HUES6 (cell line): ENCODE results near the gene TIMM9.
"Not testable (repeated sequence)": the region's sequence is repeated elsewhere in the genome, so short reads cannot be mapped to it uniquely, and the experiment has no call there.

Source experiments
- H3K27ac ChIP-seq: 2 replicates; pipeline ENCODE4 v1.7.0; 2013; ENCODE audit warnings: low read depth, mild to moderate bottlenecking, low read length, inconsistent platforms
- H3K27me3 ChIP-seq: 2 replicates; pipeline ENCODE4 v1.6.1; 2013; ENCODE audit warnings: low read length; ENCODE audit not compliant: control insufficient read depth, insufficient read depth
- H3K36me3 ChIP-seq: 2 replicates; pipeline ENCODE4 v1.6.1; 2013; ENCODE audit warnings: low read length; ENCODE audit not compliant: control insufficient read depth, insufficient read depth
- H3K4me1 ChIP-seq: 2 replicates; pipeline ENCODE4 v1.6.1; 2013; ENCODE audit warnings: low read length; ENCODE audit not compliant: control insufficient read depth, insufficient read depth
- H3K4me3 ChIP-seq: 2 replicates; pipeline ENCODE4 v1.5.1; 2013; ENCODE audit warnings: low read depth, low read length
- H3K9ac ChIP-seq: one replicate; pipeline ENCODE4 v1.6.1; 2013; ENCODE audit warnings: mild to moderate bottlenecking, low read length
- H3K9me3 ChIP-seq: 2 replicates; pipeline ENCODE4 v1.6.1; 2013; ENCODE audit warnings: low read depth, low read length; ENCODE audit not compliant: control insufficient read depth, insufficient read depth

TIMM9 gene

DNA sequence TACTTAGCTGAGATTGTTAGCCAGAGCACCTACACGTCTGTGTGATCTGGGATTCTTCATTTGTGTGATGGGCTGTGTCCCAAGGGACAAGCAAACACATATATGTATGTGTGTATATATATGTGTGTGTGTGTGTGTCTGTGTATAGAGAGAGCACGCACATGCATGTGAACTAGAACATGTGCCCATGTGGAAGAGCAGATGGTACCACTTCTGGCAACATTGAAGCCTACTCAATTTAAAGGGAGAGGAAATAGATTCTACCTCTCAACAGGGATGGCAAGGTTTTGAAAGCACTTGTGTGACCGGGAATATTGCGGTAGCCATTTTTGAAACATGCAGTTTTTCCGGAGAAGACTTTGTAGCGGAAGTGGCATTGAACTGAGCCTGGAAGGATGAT is 30.2 kb downstream of the TIMM9 start:
- H3K4me3 ChIP-seq = no peak overlapping the region

DNA sequence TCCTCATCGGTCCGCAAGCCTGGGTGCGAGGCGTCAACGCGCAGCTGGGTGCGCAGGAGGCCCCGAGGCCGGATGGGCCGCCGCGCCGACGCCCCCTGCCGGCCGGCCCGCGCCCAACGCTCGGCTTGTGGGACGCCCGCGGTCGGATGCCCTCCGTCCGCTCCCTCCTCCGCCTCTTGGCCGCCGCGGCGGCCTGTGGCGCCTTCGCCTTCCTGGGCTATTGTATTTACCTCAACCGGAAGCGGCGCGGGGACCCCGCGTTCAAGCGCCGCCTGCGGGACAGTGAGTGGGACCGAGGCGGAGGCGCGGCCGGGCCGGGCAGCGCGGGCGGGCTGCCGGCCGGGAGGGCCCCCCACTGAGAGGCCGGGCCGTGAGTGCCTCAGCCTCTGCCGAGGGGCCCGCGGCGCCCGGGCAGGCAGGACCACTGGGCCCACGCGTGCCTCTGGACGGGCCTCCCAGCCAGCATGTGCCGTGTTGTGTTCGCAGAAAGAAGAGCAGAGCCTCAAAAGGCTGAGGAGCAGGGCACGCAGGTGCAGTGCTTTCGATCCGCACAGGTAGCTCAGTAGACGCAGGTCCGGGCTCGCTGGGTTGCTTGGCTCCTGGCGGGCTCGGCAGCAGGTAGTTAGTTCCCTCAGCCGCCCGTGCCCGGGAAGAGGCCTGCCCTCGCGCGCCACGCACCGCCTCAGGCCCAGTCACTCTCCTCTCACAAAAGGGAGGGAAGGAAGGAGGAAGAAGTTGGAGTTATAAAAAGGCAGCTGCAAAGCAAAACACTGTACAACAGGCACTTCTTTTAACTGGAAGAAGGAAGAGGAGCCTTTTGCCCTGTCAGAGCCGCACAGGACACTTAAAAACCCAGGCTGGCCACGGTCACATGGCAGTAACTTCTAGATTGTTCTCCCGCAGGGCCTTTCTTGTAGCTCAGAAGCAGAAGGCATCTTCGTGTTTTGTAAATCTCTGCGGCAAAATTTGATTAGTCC is 31.2 kb downstream of the TIMM9 start, which contains the start of gene TOMM20L:
Gene TOMM20L (plus strand): TSS at position 119 of the 977 bp plus-strand sequence. CDS start 28 bp downstream, at position 147.
- no peak within 1 kb of the TSS for H3K27ac ChIP-seq
- no peaks in the 10 kb centered on the region for H3K9me3 ChIP-seq
- H3K9ac ChIP-seq = peak within 1 kb of the TSS; percentile 89
- no peaks in the 10 kb centered on the region for H3K36me3 ChIP-seq
- H3K27me3 ChIP-seq = peaks cover 19% of the 10 kb centered on the region
- peak within 1 kb of the TSS; percentile 64 for H3K4me3 ChIP-seq
- H3K4me1 ChIP-seq = peaks cover 10% of the 10 kb centered on the region; the same call in 1 of the 2 replicates

More for the DNA sequence above, 30.2 kb downstream of the TIMM9 start:
- peaks cover 10% of the 10 kb centered on the region; the same call in 1 of the 2 replicates for H3K4me1 ChIP-seq
- no peak overlapping the region for H3K9ac ChIP-seq
- H3K27ac ChIP-seq = no peak overlapping the region
- peaks cover 19% of the 10 kb centered on the region for H3K27me3 ChIP-seq
- no peaks in the 10 kb centered on the region for H3K36me3 ChIP-seq
- H3K9me3 ChIP-seq = no peaks in the 10 kb centered on the region

DNA sequence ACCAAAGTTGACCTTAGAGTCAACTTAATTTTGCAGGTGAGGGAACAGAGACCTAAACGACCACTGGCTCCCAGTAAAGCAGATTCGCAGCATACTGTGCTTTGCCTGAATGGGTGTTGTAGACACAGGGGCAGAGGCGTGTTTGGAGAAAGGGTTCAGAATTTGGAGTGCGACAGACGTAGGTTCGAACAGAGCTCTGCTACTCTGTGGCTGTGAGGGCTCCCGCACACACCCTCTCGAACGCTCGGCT is 31.8 kb downstream of the TIMM9 start:
- peak overlapping the region; percentile 64 for H3K4me3 ChIP-seq
- peaks cover 10% of the 10 kb centered on the region; the same call in 1 of the 2 replicates for H3K4me1 ChIP-seq
- H3K36me3 ChIP-seq = no peaks in the 10 kb centered on the region
- H3K27me3 ChIP-seq = peaks cover 19% of the 10 kb centered on the region
- no peak overlapping the region for H3K27ac ChIP-seq
- peak overlapping the region; percentile 89 for H3K9ac ChIP-seq
- H3K9me3 ChIP-seq = no peaks in the 10 kb centered on the region

DNA sequence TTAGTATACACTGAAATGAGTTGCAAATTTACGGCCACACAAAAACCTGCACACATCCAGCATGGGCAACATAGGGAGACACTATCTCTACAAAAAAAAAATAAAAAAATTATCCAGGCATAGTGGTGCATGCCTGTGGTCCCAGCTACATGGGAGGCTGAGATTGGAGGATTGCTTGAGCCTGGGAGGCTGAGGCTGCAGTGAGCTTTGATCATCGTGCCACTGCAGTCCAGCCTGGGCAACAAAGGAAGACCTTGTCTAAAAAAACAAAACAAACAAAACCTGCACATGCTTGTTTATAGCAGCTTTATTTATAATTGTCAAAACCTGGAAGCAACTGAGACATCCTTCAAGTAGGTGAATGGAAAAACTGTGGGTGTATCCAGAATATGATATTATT is 36.5 kb downstream of the TIMM9 start:
- Histone ChIP-seq H3K9me3 (no peaks in the 10 kb centered on the region), H3K4me1 (0 out of 2 replicates have a peak, but pooled peaks cover 4% of the 10 kb centered on the region), H3K4me3 (no peak overlapping the region), H3K9ac (no peak overlapping the region), H3K36me3 (no peaks in the 10 kb centered on the region), H3K27me3 (peaks cover 10% of the 10 kb centered on the region), H3K27ac (no peak overlapping the region)

DNA sequence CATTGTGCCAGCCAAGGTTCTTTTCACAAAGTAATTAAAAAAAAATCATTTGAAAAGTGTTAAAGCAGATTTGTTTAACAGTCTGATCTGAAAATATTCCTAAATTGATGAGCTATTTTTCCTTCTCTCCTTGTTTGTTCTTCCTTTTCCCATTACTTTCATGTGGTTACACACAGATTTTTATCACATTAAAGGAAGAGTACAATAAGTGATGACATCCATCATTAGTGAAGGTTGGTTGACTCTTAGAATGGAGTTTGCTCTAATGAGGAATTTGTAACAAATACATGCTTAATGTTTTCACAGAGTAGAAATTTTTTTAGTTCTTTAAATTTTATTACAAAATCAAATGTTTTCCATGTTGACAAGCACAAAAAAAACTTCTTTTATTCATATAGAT is 50.5 kb downstream of the TIMM9 start:
- Histone ChIP-seq H3K9me3 (no peaks in the 10 kb centered on the region), H3K4me3 (no peak overlapping the region), H3K4me1 (no peaks in the 10 kb centered on the region), H3K27ac (no peak overlapping the region), H3K36me3 (peaks cover 19% of the 10 kb centered on the region), H3K9ac (no peak overlapping the region), H3K27me3 (no peaks in the 10 kb centered on the region)

DNA sequence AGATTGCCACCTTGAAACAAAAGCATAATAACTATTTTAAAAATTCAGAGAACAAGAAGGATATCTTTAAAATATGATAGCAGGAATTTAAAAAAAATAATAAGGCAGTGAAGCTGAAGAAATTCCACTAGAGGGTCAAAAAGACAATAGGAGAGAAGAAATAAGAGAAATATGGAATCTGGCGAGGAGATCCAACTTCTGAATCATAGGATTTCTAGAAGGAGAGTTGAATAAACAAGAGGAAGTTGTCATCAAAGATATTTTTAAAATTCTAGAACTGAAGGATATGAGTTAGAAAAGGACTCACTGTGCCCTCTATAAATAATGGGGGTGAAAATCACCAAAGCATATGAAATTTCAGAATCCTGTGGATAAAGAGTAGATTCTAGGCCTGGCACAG is 58.4 kb downstream of the TIMM9 start:
- H3K4me3 ChIP-seq = no peak overlapping the region
- H3K36me3 ChIP-seq = peaks cover 60% of the 10 kb centered on the region

DNA sequence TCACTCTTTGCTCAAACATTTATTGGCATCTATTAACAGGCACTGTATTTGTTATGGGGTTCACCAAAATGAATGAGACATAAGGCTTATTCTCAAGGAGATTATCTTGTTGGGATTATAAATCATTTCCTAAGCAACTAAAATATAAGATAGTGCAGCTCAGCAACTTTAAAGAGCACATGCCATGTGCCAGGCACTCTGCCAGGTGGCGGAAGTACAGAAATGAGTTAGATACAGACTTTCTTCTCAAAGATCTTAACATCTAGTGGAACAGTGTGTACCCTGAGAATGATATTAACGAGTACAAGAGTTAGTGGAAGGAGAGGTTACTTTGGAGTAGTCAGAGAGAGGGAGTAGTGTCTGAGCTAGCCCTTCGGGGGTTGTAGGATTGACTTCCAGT is 60.0 kb downstream of the TIMM9 start:
- Histone ChIP-seq H3K4me1 (no peaks in the 10 kb centered on the region), H3K9ac (no peak overlapping the region), H3K36me3 (peaks cover 62% of the 10 kb centered on the region), H3K9me3 (no peaks in the 10 kb centered on the region), H3K27me3 (no peaks in the 10 kb centered on the region), H3K4me3 (no peak overlapping the region), H3K27ac (no peak overlapping the region)

More for the DNA sequence above, 58.4 kb downstream of the TIMM9 start:
- H3K9me3 ChIP-seq = no peaks in the 10 kb centered on the region
- no peak overlapping the region for H3K27ac ChIP-seq
- H3K27me3 ChIP-seq = no peaks in the 10 kb centered on the region
- H3K9ac ChIP-seq = no peak overlapping the region
- H3K4me1 ChIP-seq = no peaks in the 10 kb centered on the region

DNA sequence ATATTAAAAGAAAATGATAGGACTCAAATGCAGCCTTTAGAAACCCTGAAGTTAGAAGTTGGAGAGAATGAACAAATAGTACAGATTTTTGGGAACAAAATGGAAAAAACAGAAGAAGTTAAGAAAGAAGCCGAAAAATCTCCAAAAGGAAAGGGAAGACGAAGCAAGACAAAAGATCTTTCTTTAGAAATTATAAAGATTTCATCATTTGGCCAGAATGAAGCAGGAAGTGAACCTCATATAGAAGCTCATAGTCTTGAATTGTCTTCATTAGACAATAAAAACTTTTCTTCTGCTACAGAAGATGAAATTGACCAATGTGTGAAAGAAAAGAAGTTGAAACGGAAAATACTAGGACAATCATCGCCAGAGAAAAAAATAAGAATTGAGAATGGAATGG is 63.0 kb downstream of the TIMM9 start:
- H3K4me1 ChIP-seq = no peaks in the 10 kb centered on the region
- H3K9me3 ChIP-seq = no peaks in the 10 kb centered on the region
- no peaks in the 10 kb centered on the region for H3K27me3 ChIP-seq
- H3K9ac ChIP-seq = no peak overlapping the region
- H3K36me3 ChIP-seq = peaks cover 66% of the 10 kb centered on the region
- H3K27ac ChIP-seq = no peak overlapping the region
- H3K4me3 ChIP-seq = no peak overlapping the region

DNA sequence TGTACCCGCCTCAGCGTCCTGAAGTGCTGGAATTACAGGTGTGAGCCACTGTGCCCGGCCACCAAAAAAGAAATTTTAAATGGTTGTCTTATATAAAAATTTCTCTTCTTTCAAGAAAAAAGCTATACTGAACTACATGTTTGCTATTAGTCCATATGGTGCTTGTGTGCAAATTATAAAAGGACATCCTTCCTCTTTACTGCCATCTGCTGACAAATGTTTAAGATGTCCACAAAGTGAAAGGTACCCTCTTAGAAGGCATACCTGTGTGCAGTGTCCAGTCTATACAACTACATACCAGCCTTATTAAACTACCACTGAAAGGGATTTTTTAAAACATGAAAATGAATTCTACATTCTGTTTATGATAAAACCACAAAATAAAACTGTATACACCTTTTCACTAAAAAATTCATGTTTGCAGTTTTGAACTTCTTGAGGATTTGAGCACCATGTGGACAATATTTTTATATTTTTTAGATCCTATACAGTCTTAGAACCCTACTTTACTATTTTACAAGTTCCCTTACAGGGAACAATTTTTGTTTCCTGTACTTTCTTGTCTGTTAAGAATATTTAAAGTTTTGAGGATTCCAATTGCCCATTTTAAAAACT is 64.4 kb downstream of the TIMM9 start:
- Histone ChIP-seq H3K36me3 (peaks cover 64% of the 10 kb centered on the region), H3K9me3 (no peaks in the 10 kb centered on the region), H3K27me3 (no peaks in the 10 kb centered on the region), H3K4me3 (no peak overlapping the region), H3K27ac (no peak overlapping the region), H3K9ac (no peak overlapping the region), H3K4me1 (no peaks in the 10 kb centered on the region)

DNA sequence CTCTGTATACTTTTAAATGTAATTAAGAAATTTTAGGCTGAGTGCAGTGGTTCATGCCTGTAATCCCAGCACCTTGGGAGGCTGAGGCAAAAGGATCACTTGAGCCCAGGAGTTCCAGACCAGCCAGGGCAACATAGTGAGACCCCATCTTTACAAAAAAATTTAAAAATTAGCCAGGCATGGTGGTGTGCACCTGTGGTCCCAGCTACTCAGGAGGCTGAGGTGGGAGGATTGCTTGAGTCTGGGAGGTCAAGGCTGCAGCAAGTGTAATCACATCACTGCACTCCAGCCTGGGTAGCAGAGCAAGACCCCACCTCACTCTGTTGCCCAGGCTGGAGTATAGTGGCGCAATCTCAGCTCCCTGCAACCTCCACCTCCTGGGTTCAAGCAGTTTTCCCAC is 65.1 kb downstream of the TIMM9 start:
- H3K27ac ChIP-seq, H3K27me3 ChIP-seq, H3K9me3 ChIP-seq, H3K4me3 ChIP-seq, H3K9ac ChIP-seq, H3K4me1 ChIP-seq: not testable (repeated sequence)
- H3K36me3 ChIP-seq = peaks cover 58% of the 10 kb centered on the region
